ENCODE measurements around the gene PSMA1.
"Not testable (repeated sequence)": the region's sequence is repeated elsewhere in the genome, so short reads cannot be mapped to it uniquely, and the experiment has no call there.

PSMA1 gene

GRCh38 chr11:14535166-14535565 is 15.0 kb upstream of the PSMA1 start:
- DNase-seq; H3K4me1 ChIP-seq (ENCODE audit: control insufficient read depth, insufficient read depth, low read length, poor library complexity, severe bottlenecking); H3K9me3 ChIP-seq (ENCODE audit: control insufficient read depth, low read length); H3K27ac ChIP-seq (ENCODE audit: insufficient read depth, low read length, poor library complexity, severe bottlenecking); H3K4me3 ChIP-seq (ENCODE audit: insufficient read depth, low read depth, low read length, poor library complexity, severe bottlenecking); H3K27me3 ChIP-seq (replicated peaks; ENCODE audit: control insufficient read depth, insufficient read depth, low read length, poor library complexity, severe bottlenecking); H3K36me3 ChIP-seq (ENCODE audit: control insufficient read depth, insufficient read depth, low read length): not testable (repeated sequence)

- Histone ChIP-seq H3K4me3 (ENCODE audit: insufficient read depth, low read depth, low read length, poor library complexity, severe bottlenecking) (no peak overlapping the region), H3K9me3 (ENCODE audit: control insufficient read depth, low read length) (no peaks in the 10 kb centered on the region), H3K27me3 (replicated peaks; ENCODE audit: control insufficient read depth, insufficient read depth, low read length, poor library complexity, severe bottlenecking) (no peaks in the 10 kb centered on the region), H3K4me1 (ENCODE audit: control insufficient read depth, insufficient read depth, low read length, poor library complexity, severe bottlenecking) (no peaks in the 10 kb centered on the region), H3K27ac (ENCODE audit: insufficient read depth, low read length, poor library complexity, severe bottlenecking) (no peak overlapping the region), H3K36me3 (ENCODE audit: control insufficient read depth, insufficient read depth, low read length) (no peaks in the 10 kb centered on the region)
- no peak for DNase-seq
Measured at GRCh38 chr11:14529951-14530350, 9.8 kb upstream of the PSMA1 start.

- H3K27me3 ChIP-seq (replicated peaks; ENCODE audit: control insufficient read depth, insufficient read depth, low read length, poor library complexity, severe bottlenecking) = no peaks in the 10 kb centered on the region
- H3K4me3 ChIP-seq (ENCODE audit: insufficient read depth, low read depth, low read length, poor library complexity, severe bottlenecking) = no peak overlapping the region
- no peaks in the 10 kb centered on the region for H3K36me3 ChIP-seq (ENCODE audit: control insufficient read depth, insufficient read depth, low read length)
- DNase-seq = no peak
- no peaks in the 10 kb centered on the region for H3K9me3 ChIP-seq (ENCODE audit: control insufficient read depth, low read length)
- H3K27ac ChIP-seq (ENCODE audit: insufficient read depth, low read length, poor library complexity, severe bottlenecking) = no peak overlapping the region
- H3K4me1 ChIP-seq (ENCODE audit: control insufficient read depth, insufficient read depth, low read length, poor library complexity, severe bottlenecking) = no peaks in the 10 kb centered on the region
Measured at GRCh38 chr11:14529321-14529720, 9.1 kb upstream of the PSMA1 start.

- no peak overlapping the region for H3K4me3 ChIP-seq (ENCODE audit: insufficient read depth, low read depth, low read length, poor library complexity, severe bottlenecking)
- no peak overlapping the region for H3K27ac ChIP-seq (ENCODE audit: insufficient read depth, low read length, poor library complexity, severe bottlenecking)
- DNase-seq = no peak
- H3K9me3 ChIP-seq (ENCODE audit: control insufficient read depth, low read length) = no peaks in the 10 kb centered on the region
- peaks cover 16% of the 10 kb centered on the region for H3K4me1 ChIP-seq (ENCODE audit: control insufficient read depth, insufficient read depth, low read length, poor library complexity, severe bottlenecking)
- H3K27me3 ChIP-seq (replicated peaks; ENCODE audit: control insufficient read depth, insufficient read depth, low read length, poor library complexity, severe bottlenecking) = no peaks in the 10 kb centered on the region
- no peaks in the 10 kb centered on the region for H3K36me3 ChIP-seq (ENCODE audit: control insufficient read depth, insufficient read depth, low read length)
Measured at GRCh38 chr11:14522801-14523200, 2.6 kb upstream of the PSMA1 start.

- Histone ChIP-seq H3K36me3 (ENCODE audit: control insufficient read depth, insufficient read depth, low read length) (peaks cover 3% of the 10 kb centered on the region), H3K9me3 (ENCODE audit: control insufficient read depth, low read length) (no peaks in the 10 kb centered on the region), H3K4me3 (ENCODE audit: insufficient read depth, low read depth, low read length, poor library complexity, severe bottlenecking) (no peak overlapping the region), H3K27me3 (replicated peaks; ENCODE audit: control insufficient read depth, insufficient read depth, low read length, poor library complexity, severe bottlenecking) (no peaks in the 10 kb centered on the region), H3K4me1 (ENCODE audit: control insufficient read depth, insufficient read depth, low read length, poor library complexity, severe bottlenecking) (peaks cover 16% of the 10 kb centered on the region), H3K27ac (ENCODE audit: insufficient read depth, low read length, poor library complexity, severe bottlenecking) (no peak overlapping the region)
- DNase-seq = no peak
Measured at GRCh38 chr11:14522245-14522644, 2.1 kb upstream of the PSMA1 start.

- Histone ChIP-seq H3K36me3 (ENCODE audit: control insufficient read depth, insufficient read depth, low read length) (peaks cover 8% of the 10 kb centered on the region), H3K4me1 (ENCODE audit: control insufficient read depth, insufficient read depth, low read length, poor library complexity, severe bottlenecking) (peaks cover 16% of the 10 kb centered on the region), H3K9me3 (ENCODE audit: control insufficient read depth, low read length) (no peaks in the 10 kb centered on the region), H3K27me3 (replicated peaks; ENCODE audit: control insufficient read depth, insufficient read depth, low read length, poor library complexity, severe bottlenecking) (no peaks in the 10 kb centered on the region), H3K4me3 (ENCODE audit: insufficient read depth, low read depth, low read length, poor library complexity, severe bottlenecking) (peak overlapping the region; percentile 87), H3K27ac (ENCODE audit: insufficient read depth, low read length, poor library complexity, severe bottlenecking) (peak overlapping the region; percentile 92)
- DNase-seq = no peak
Measured at GRCh38 chr11:14520747-14521151, 563 bp upstream of the PSMA1 start.

GRCh38 chr11:14519597-14519916 is 629 bp downstream of the PSMA1 start:
- DNase-seq = no peak
- Histone ChIP-seq H3K4me3 (ENCODE audit: insufficient read depth, low read depth, low read length, poor library complexity, severe bottlenecking) (peak overlapping the region; percentile 87), H3K4me1 (ENCODE audit: control insufficient read depth, insufficient read depth, low read length, poor library complexity, severe bottlenecking) (peaks cover 16% of the 10 kb centered on the region), H3K27ac (ENCODE audit: insufficient read depth, low read length, poor library complexity, severe bottlenecking) (peak overlapping the region; percentile 92), H3K27me3 (replicated peaks; ENCODE audit: control insufficient read depth, insufficient read depth, low read length, poor library complexity, severe bottlenecking) (no peaks in the 10 kb centered on the region), H3K36me3 (ENCODE audit: control insufficient read depth, insufficient read depth, low read length) (peaks cover 15% of the 10 kb centered on the region), H3K9me3 (ENCODE audit: control insufficient read depth, low read length) (no peaks in the 10 kb centered on the region)

GRCh38 chr11:14518820-14519219 is 1.4 kb downstream of the PSMA1 start:
- no peak for DNase-seq
- Histone ChIP-seq H3K4me1 (ENCODE audit: control insufficient read depth, insufficient read depth, low read length, poor library complexity, severe bottlenecking) (peaks cover 16% of the 10 kb centered on the region), H3K36me3 (ENCODE audit: control insufficient read depth, insufficient read depth, low read length) (peaks cover 22% of the 10 kb centered on the region), H3K9me3 (ENCODE audit: control insufficient read depth, low read length) (no peaks in the 10 kb centered on the region), H3K27me3 (replicated peaks; ENCODE audit: control insufficient read depth, insufficient read depth, low read length, poor library complexity, severe bottlenecking) (no peaks in the 10 kb centered on the region), H3K4me3 (ENCODE audit: insufficient read depth, low read depth, low read length, poor library complexity, severe bottlenecking) (peak overlapping the region; percentile 87), H3K27ac (ENCODE audit: insufficient read depth, low read length, poor library complexity, severe bottlenecking) (peak overlapping the region; percentile 92)

- no peaks in the 10 kb centered on the region for H3K27me3 ChIP-seq (replicated peaks; ENCODE audit: control insufficient read depth, insufficient read depth, low read length, poor library complexity, severe bottlenecking)
- H3K4me3 ChIP-seq (ENCODE audit: insufficient read depth, low read depth, low read length, poor library complexity, severe bottlenecking) = no peak overlapping the region
- H3K9me3 ChIP-seq (ENCODE audit: control insufficient read depth, low read length) = no peaks in the 10 kb centered on the region
- H3K4me1 ChIP-seq (ENCODE audit: control insufficient read depth, insufficient read depth, low read length, poor library complexity, severe bottlenecking) = peaks cover 1% of the 10 kb centered on the region
- no peak overlapping the region for H3K27ac ChIP-seq (ENCODE audit: insufficient read depth, low read length, poor library complexity, severe bottlenecking)
- peaks cover 64% of the 10 kb centered on the region for H3K36me3 ChIP-seq (ENCODE audit: control insufficient read depth, insufficient read depth, low read length)
- no peak for DNase-seq
Measured at GRCh38 chr11:14513800-14514199, 6.4 kb downstream of the PSMA1 start.

GRCh38 chr11:14506532-14506931 is 13.7 kb downstream of the PSMA1 start:
- Histone ChIP-seq H3K27me3 (replicated peaks; ENCODE audit: control insufficient read depth, insufficient read depth, low read length, poor library complexity, severe bottlenecking) (no peaks in the 10 kb centered on the region), H3K4me3 (ENCODE audit: insufficient read depth, low read depth, low read length, poor library complexity, severe bottlenecking) (no peak overlapping the region), H3K27ac (ENCODE audit: insufficient read depth, low read length, poor library complexity, severe bottlenecking) (no peak overlapping the region), H3K9me3 (ENCODE audit: control insufficient read depth, low read length) (no peaks in the 10 kb centered on the region), H3K4me1 (ENCODE audit: control insufficient read depth, insufficient read depth, low read length, poor library complexity, severe bottlenecking) (no peaks in the 10 kb centered on the region), H3K36me3 (ENCODE audit: control insufficient read depth, insufficient read depth, low read length) (peaks cover 65% of the 10 kb centered on the region)
- DNase-seq = no peak

GRCh38 chr11:14503023-14503422 is 17.2 kb downstream of the PSMA1 start:
- no peaks in the 10 kb centered on the region for H3K9me3 ChIP-seq (ENCODE audit: control insufficient read depth, low read length)
- no peak for DNase-seq
- H3K27ac ChIP-seq (ENCODE audit: insufficient read depth, low read length, poor library complexity, severe bottlenecking) = no peak overlapping the region
- H3K27me3 ChIP-seq (replicated peaks; ENCODE audit: control insufficient read depth, insufficient read depth, low read length, poor library complexity, severe bottlenecking) = no peaks in the 10 kb centered on the region
- H3K36me3 ChIP-seq (ENCODE audit: control insufficient read depth, insufficient read depth, low read length) = peaks cover 36% of the 10 kb centered on the region
- no peak overlapping the region for H3K4me3 ChIP-seq (ENCODE audit: insufficient read depth, low read depth, low read length, poor library complexity, severe bottlenecking)
- peaks cover 4% of the 10 kb centered on the region for H3K4me1 ChIP-seq (ENCODE audit: control insufficient read depth, insufficient read depth, low read length, poor library complexity, severe bottlenecking)
